HEK293T (cell line): ENCODE results near the gene CYP2S1.

ENCODE experiments used
- ARNT ChIP-seq: fragments of 450-650 bp; IDR thresholded peaks from 2 replicates; pipeline ENCODE4 v1.6.1; 2017; ENCODE audit warnings: mild to moderate bottlenecking
- BHLHE40 ChIP-seq: fragments of 450-650 bp; IDR thresholded peaks from 2 replicates; pipeline ENCODE4 v1.6.1; 2016; ENCODE audit warnings: mild to moderate bottlenecking, moderate library complexity, borderline replicate concordance
- CTBP1 ChIP-seq: fragments of 450-650 bp; IDR thresholded peaks from 2 replicates; pipeline ENCODE4 v1.6.1; 2016; ENCODE audit warnings: borderline replicate concordance
- ELF4 ChIP-seq: fragments of 450-650 bp; IDR thresholded peaks from 2 replicates; pipeline ENCODE4 v1.6.1; 2017; ENCODE audit warnings: antibody characterized with exemption
- FOXA1 ChIP-seq: fragments of 450-650 bp; IDR thresholded peaks from 2 replicates; pipeline ENCODE4 v1.6.1; 2016; ENCODE audit warnings: mild to moderate bottlenecking
- FOXM1 ChIP-seq: fragments of 450-650 bp; IDR thresholded peaks from 2 replicates; pipeline ENCODE4 v1.6.1; 2017; ENCODE audit warnings: mild to moderate bottlenecking, borderline replicate concordance
- HDGF ChIP-seq: fragments of 450-650 bp; IDR thresholded peaks from 2 replicates; pipeline ENCODE4 v1.6.1; 2017; ENCODE audit warnings: antibody characterized with exemption, borderline replicate concordance
- NFRKB ChIP-seq: fragments of 450-650 bp; IDR thresholded peaks from 2 replicates; pipeline ENCODE4 v1.6.1; 2016; ENCODE audit warnings: mild to moderate bottlenecking, moderate library complexity
- SP1 ChIP-seq: fragments of 450-650 bp; IDR thresholded peaks from 2 replicates; pipeline ENCODE4 v1.6.1; 2017
- SUZ12 ChIP-seq: fragments of 450-650 bp; IDR thresholded peaks from 2 replicates; pipeline ENCODE4 v1.6.1; 2016; ENCODE audit warnings: mild to moderate bottlenecking
- TARDBP ChIP-seq: fragments of 450-650 bp; IDR thresholded peaks from 2 replicates; pipeline ENCODE4 v1.6.1; 2016
- TF ChIP-seq, protein P1 (sequence below): fragments of 450-650 bp; IDR thresholded peaks from 2 replicates; pipeline ENCODE4 v1.6.1; 2016

- TF ChIP-seq NFRKB (no peak), BHLHE40 (no peak), HDGF (no peak), TARDBP (no peak), SP1 (no peak), SUZ12 (no peak), FOXM1 (no peak), ARNT (no peak), CTBP1 (no peak), FOXA1 (no peak), ELF4 (no peak)
- TF ChIP-seq, protein P1, sequence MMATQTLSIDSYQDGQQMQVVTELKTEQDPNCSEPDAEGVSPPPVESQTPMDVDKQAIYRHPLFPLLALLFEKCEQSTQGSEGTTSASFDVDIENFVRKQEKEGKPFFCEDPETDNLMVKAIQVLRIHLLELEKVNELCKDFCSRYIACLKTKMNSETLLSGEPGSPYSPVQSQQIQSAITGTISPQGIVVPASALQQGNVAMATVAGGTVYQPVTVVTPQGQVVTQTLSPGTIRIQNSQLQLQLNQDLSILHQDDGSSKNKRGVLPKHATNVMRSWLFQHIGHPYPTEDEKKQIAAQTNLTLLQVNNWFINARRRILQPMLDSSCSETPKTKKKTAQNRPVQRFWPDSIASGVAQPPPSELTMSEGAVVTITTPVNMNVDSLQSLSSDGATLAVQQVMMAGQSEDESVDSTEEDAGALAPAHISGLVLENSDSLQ = no peak
These were observed 25.2 kb downstream of the CYP2S1 start for GRCh38 chr19:41218249-41218614.
